GM18526 (cell line): ENCODE results near the gene CSRNP2.

ENCODE experiments used
- POLR2A ChIP-seq: IDR thresholded peaks from 3 replicates; pipeline ENCODE4 v1.6.1; 2011; ENCODE audit not compliant: insufficient read length; ENCODE audit errors: extremely low read depth

Gene CSRNP2

GRCh38 chr12:51055060-51055459 is 28.3 kb downstream of the CSRNP2 start:
- TF ChIP-seq POLR2A: no peak

- TF ChIP-seq POLR2A: no peak
Measured at GRCh38 chr12:51051787-51052186, 31.6 kb downstream of the CSRNP2 start.

GRCh38 chr12:51049525-51049924 is 33.9 kb downstream of the CSRNP2 start:
- no peak for TF ChIP-seq POLR2A

GRCh38 chr12:51048661-51049251 is 34.6 kb downstream of the CSRNP2 start:
- no peak for TF ChIP-seq POLR2A

GRCh38 chr12:51047655-51048540 is 35.5 kb downstream of the CSRNP2 start, which contains the start of gene LETMD1:
TSS of gene LETMD1 (plus strand) at chr12:51048327. CDS start at chr12:51048357, 30 bp downstream.
- peak; percentile 90 for TF ChIP-seq POLR2A

- no peak for TF ChIP-seq POLR2A
Measured at GRCh38 chr12:51036279-51036678, 47.1 kb downstream of the CSRNP2 start.

GRCh38 chr12:51033457-51034089 is 49.8 kb downstream of the CSRNP2 start:
- no peak for TF ChIP-seq POLR2A

GRCh38 chr12:51033048-51033447 is 50.3 kb downstream of the CSRNP2 start:
- TF ChIP-seq POLR2A: no peak

GRCh38 chr12:51028813-51029150 is 54.6 kb downstream of the CSRNP2 start:
- no peak for TF ChIP-seq POLR2A

- no peak for TF ChIP-seq POLR2A
Measured at GRCh38 chr12:51028126-51028812, 55.1 kb downstream of the CSRNP2 start.

GRCh38 chr12:51027342-51027835 is 56.0 kb downstream of the CSRNP2 start:
- no peak for TF ChIP-seq POLR2A

- TF ChIP-seq POLR2A: peak; percentile 71
Measured at GRCh38 chr12:51025836-51026638, 57.4 kb downstream of the CSRNP2 start, which contains the start of gene SLC11A2. TSS of gene SLC11A2 (minus strand) at chr12:51026384. CDS start at chr12:51010728, 15,656 bp downstream.

GRCh38 chr12:51025338-51025835 is 58.0 kb downstream of the CSRNP2 start:
- TF ChIP-seq POLR2A: no peak
